HL-60 (cell line): ENCODE data around the gene FBXL20.
"Not testable (repeated sequence)": the region's sequence is repeated elsewhere in the genome, so short reads cannot be mapped to it uniquely, and the experiment has no call there.

Source experiments
- DNase-seq, 2 experiments: peaks; one replicate each; pipeline ENCODE4 v3.0.0-alpha.2; 2010 to 2020; ENCODE audit warnings: low read depth in 1 of 2, low spot score in 1 of 2
- H3K27ac ChIP-seq: fragments of 250-450 bp; sonication (Bioruptor Pico); replicated peaks from 2 replicates; pipeline ENCODE4 v1.5.1; 2020; ENCODE audit warnings: mild to moderate bottlenecking, moderate library complexity
- H3K27me3 ChIP-seq: fragments of 250-450 bp; sonication (Bioruptor Pico); 2 replicates; pipeline ENCODE4 v1.5.1; 2021; ENCODE audit warnings: mild to moderate bottlenecking, moderate library complexity; ENCODE audit not compliant: insufficient read depth, poor library complexity, severe bottlenecking
- H3K4me3 ChIP-seq: replicated peaks from 2 replicates; pipeline ENCODE4 v1.5.1; 2011; ENCODE audit warnings: mild to moderate bottlenecking, control low read depth, low read length; ENCODE audit not compliant: insufficient read depth
- GABPA ChIP-seq: IDR thresholded peaks from 2 replicates; pipeline ENCODE4 v1.6.1; 2012; ENCODE audit warnings: low read depth
- POLR2AphosphoS5 ChIP-seq: IDR thresholded peaks from 2 replicates; pipeline ENCODE4 v1.6.1; 2012; ENCODE audit warnings: low read depth
- SPI1 ChIP-seq: IDR thresholded peaks from 2 replicates; pipeline ENCODE4 v1.6.1; 2012; ENCODE audit warnings: low read depth, mild to moderate bottlenecking, borderline replicate concordance
- TF ChIP-seq, protein P1 (sequence below): IDR thresholded peaks from 2 replicates; pipeline ENCODE4 v1.6.1; 2012; ENCODE audit warnings: low read depth; ENCODE audit not compliant: insufficient replicate concordance
- TF ChIP-seq, protein P2 (sequence below): IDR thresholded peaks from one replicate; pipeline ENCODE4 v1.5.1; 2011; ENCODE audit warnings: low read length, control low read depth, inconsistent platforms; ENCODE audit not compliant: insufficient read depth

FBXL20 gene

DNA sequence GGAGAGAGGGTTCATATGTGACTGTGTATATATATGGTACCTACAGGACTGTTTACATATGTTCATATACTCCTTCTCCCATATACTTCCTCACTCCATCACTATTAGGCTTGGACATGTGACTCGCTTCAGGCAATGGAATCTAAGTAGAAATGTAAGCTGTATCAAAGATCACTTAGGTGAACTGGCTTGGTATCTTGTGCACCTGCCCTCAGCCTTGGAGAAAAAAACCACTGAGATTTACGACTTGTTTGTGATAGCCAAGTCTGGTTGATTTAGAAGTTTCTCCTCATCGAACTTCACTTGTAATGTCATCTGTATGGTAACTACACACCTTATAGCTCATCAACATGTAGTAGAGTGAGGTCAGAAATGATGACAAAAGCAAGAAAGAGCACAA is 59.9 kb downstream of the FBXL20 start:
- TF ChIP-seq, protein P1, sequence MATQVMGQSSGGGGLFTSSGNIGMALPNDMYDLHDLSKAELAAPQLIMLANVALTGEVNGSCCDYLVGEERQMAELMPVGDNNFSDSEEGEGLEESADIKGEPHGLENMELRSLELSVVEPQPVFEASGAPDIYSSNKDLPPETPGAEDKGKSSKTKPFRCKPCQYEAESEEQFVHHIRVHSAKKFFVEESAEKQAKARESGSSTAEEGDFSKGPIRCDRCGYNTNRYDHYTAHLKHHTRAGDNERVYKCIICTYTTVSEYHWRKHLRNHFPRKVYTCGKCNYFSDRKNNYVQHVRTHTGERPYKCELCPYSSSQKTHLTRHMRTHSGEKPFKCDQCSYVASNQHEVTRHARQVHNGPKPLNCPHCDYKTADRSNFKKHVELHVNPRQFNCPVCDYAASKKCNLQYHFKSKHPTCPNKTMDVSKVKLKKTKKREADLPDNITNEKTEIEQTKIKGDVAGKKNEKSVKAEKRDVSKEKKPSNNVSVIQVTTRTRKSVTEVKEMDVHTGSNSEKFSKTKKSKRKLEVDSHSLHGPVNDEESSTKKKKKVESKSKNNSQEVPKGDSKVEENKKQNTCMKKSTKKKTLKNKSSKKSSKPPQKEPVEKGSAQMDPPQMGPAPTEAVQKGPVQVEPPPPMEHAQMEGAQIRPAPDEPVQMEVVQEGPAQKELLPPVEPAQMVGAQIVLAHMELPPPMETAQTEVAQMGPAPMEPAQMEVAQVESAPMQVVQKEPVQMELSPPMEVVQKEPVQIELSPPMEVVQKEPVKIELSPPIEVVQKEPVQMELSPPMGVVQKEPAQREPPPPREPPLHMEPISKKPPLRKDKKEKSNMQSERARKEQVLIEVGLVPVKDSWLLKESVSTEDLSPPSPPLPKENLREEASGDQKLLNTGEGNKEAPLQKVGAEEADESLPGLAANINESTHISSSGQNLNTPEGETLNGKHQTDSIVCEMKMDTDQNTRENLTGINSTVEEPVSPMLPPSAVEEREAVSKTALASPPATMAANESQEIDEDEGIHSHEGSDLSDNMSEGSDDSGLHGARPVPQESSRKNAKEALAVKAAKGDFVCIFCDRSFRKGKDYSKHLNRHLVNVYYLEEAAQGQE: no peak
- no peak for TF ChIP-seq POLR2AphosphoS5
- TF ChIP-seq SPI1: no peak
- TF ChIP-seq GABPA: no peak
- TF ChIP-seq, protein P2, sequence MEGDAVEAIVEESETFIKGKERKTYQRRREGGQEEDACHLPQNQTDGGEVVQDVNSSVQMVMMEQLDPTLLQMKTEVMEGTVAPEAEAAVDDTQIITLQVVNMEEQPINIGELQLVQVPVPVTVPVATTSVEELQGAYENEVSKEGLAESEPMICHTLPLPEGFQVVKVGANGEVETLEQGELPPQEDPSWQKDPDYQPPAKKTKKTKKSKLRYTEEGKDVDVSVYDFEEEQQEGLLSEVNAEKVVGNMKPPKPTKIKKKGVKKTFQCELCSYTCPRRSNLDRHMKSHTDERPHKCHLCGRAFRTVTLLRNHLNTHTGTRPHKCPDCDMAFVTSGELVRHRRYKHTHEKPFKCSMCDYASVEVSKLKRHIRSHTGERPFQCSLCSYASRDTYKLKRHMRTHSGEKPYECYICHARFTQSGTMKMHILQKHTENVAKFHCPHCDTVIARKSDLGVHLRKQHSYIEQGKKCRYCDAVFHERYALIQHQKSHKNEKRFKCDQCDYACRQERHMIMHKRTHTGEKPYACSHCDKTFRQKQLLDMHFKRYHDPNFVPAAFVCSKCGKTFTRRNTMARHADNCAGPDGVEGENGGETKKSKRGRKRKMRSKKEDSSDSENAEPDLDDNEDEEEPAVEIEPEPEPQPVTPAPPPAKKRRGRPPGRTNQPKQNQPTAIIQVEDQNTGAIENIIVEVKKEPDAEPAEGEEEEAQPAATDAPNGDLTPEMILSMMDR: no peak
- Histone ChIP-seq H3K4me3 (no peak overlapping the region), H3K27ac (no peak overlapping the region), H3K27me3 (no peaks in the 10 kb centered on the region)
- DNase-seq: no peak

DNA sequence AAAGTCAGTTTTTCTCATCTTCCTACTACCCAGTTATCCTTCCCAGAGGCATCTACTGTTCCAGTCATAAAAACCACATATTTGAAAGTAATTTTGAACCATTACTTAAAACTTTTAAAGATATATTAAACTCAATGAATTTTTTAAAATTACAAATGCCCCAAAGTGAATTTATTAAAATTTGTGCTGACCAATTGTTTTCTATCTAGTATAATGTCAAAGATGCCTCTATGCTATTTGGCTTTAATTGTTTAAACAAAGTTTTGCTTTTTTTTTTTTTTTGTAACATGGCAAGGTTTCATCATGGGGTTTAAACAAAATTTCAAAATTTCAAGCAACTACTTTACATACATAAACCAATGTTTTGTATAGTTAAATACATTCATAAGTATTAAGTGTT is 60.7 kb downstream of the FBXL20 start:
- no peak for DNase-seq
- TF ChIP-seq, protein P1: no peak
- TF ChIP-seq POLR2AphosphoS5 (no peak), GABPA (no peak), SPI1 (no peak)
- TF ChIP-seq, protein P2: no peak
- Histone ChIP-seq H3K27me3 (no peaks in the 10 kb centered on the region), H3K4me3 (no peak overlapping the region), H3K27ac (no peak overlapping the region)

DNA sequence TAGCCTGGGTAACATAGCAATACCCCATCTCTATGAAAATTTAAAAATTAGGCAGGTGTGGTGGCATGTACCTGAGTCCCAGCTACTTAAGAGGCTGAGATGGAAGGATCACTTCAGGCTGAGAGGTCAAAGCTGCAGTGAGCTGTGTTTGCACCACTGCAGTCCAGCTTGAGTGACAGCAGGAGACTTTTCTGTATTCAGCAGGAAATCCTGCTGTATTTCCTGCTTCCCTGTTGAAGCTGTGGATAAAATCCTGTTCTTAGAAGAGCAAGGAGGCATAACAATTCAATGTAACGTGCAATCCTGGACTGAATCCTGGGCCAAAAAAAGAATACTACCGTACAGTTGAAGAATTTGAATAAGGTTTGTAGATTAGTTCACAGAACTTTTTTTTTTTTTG is 62.2 kb downstream of the FBXL20 start:
- no peak overlapping the region for H3K27ac ChIP-seq
- no peak overlapping the region for H3K4me3 ChIP-seq
- no peak for DNase-seq
- no peaks in the 10 kb centered on the region for H3K27me3 ChIP-seq
- TF ChIP-seq, protein P1: no peak
- TF ChIP-seq, protein P2: no peak
- TF ChIP-seq SPI1 (no peak), GABPA (no peak), POLR2AphosphoS5 (no peak)

DNA sequence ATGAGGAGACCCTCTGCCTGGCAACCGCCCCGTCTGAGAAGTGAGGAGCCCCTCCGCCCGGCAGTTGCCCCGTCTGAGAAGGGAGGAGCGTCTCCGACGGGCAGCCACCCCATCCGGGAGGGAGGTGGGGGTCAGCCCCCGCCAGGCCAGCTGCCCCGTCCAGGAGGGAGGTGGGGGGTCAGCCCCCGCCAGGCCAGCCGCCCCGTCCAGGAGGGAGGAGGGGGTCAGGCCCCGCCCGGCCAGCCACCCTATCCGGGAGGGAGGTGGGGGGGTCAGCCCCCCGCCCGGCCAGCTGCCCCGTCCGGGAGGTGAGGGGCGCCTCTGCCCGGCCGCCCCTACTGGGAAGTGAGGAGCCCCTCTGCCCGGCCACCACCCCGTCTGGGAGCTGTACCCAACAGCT is 63.8 kb downstream of the FBXL20 start:
- H3K4me3 ChIP-seq, H3K27me3 ChIP-seq, DNase-seq: not testable (repeated sequence)
- peak overlapping the region; percentile 53; the same call in 1 of the 2 replicates for H3K27ac ChIP-seq
